ENCODE measurements around the gene FGGY.

- TF ChIP-seq CTCF (IDR thresholded peaks at IDR 0.05) = no peak
- TF ChIP-seq EZH2 (IDR thresholded peaks at IDR 0.05; ENCODE audit: borderline replicate concordance, insufficient read depth, low read depth, low read length, poor library complexity, severe bottlenecking) = no peak
Measured at GRCh38 chr1:59263111-59263510, 33.8 kb upstream of the FGGY start.
